LHCN-M2 (cell line): ENCODE results near the gene MMP28. TPM values are rescaled to one million over a fixed set of nuclear protein-coding genes. Genes with fewer than 3 reads are reported as not detected.

Source experiments
- DNase-seq: peaks from one replicate; pipeline ENCODE4 v3.0.0-alpha.2; 2012; ENCODE audit warnings: low read depth
- polyA plus RNA-seq: library from polyadenylated mRNA; unstranded; fragments of >200 nt; gene quantifications from one replicate; pipeline ENCODE4 v1.2.1, GENCODE V29; 2012; ENCODE audit warnings: missing spikeins
- total RNA-seq: library from RNA; depleted of rRNA; stranded (reverse); fragments of >200 nt; gene quantifications from 2 replicates; pipeline ENCODE4 v1.2.3, GENCODE V29; 2014; rRNA removed

MMP28 gene, protein sequence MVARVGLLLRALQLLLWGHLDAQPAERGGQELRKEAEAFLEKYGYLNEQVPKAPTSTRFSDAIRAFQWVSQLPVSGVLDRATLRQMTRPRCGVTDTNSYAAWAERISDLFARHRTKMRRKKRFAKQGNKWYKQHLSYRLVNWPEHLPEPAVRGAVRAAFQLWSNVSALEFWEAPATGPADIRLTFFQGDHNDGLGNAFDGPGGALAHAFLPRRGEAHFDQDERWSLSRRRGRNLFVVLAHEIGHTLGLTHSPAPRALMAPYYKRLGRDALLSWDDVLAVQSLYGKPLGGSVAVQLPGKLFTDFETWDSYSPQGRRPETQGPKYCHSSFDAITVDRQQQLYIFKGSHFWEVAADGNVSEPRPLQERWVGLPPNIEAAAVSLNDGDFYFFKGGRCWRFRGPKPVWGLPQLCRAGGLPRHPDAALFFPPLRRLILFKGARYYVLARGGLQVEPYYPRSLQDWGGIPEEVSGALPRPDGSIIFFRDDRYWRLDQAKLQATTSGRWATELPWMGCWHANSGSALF
- not detected in 2 replicates for total RNA-seq
- polyA plus RNA-seq: 0.12 TPM

DNA sequence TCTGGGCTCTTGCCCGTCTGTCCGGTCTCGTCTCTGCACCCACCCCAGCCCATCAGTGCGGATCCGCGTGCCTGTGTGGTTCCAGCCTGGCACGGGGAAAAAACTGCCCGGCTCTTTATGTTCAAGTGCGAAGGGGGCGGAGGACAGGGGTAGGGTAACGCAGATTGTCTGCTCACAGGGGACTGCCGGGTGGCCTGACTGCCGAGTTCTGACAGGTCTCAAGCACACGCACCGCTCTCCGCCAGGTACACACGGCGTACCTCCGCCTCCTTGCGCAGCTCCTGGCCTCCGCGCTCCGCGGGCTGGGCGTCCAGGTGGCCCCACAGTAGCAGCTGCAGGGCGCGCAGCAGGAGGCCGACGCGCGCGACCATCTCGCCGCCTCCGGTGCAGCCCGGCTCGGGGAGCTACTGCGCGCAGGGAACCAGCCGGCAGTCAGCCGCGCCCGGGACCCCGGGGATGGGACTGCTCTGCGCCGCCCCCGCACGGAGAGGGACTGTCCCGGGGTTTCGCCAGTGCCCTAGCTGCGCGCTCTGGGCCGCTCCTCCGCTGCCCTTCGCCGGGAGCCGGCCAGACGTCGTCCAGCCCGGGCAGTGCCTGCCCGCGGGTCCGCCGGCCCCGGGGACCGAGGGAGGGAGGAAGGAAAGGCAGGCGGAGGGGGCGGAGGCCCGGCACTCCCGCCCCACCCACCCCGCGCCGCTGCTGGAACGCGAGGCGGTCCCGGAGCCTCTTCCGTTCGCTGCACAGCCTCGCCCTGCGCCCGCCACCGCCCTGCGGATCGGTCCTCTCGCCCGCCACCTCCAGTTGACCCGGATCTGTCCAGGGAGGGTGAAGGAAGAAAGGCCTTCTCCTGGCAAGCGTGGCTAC, at the start of gene MMP28:
Gene MMP28, minus strand, starts transcription at position 635 of the 864 bp plus-strand sequence. Its CDS starts 264 bp downstream, at position 371.
- no peak for DNase-seq

GRCh38 chr17:35844547-35844946, 49.1 kb upstream of the MMP28 start:
- no peak for DNase-seq

GRCh38 chr17:35843698-35844097, 48.3 kb upstream of the MMP28 start:
- no peak for DNase-seq

DNA sequence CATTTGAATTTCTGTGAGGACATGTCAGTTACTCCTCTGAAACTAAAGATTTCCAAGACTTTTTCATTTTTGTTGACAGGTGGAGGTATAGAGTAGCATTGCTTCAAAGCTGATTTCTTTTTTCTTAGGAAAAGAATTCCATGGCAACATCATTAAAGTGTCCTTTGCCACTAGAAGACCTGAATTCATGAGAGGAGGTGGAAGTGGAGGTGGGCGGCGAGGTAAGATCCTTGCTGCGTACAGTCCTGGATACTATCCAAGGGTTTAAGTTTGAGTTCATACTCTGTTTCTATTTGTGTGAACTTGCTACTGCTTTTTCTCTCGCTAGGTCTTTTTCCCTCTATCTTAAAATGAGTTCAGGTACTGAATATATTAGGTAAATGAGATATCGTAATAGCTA, 46.8 kb upstream of the MMP28 start:
- DNase-seq: no peak

GRCh38 chr17:35841505-35841904, 46.1 kb upstream of the MMP28 start:
- peak; percentile 15 for DNase-seq

DNA sequence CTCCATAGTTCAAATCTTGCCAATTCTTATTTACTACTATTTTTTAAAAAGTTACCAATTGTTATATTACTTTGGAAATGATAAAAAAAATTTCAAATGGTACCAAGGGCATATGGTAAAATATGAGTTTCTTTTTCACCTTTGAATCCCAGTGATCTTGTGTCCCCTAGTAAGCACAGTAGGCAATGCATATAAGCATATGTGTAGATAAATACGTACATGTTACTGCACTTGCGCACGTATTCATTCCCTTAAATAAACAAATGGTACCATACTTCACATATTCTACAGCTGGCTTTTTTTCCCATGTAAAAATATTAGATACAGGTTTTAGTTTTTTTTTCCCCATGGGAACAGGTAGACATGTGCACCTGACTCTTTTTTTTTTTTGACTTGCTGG, 45.7 kb upstream of the MMP28 start:
- no peak for DNase-seq

GRCh38 chr17:35825206-35825605, 29.8 kb upstream of the MMP28 start:
- no peak for DNase-seq

GRCh38 chr17:35821308-35821707, 25.9 kb upstream of the MMP28 start:
- no peak for DNase-seq

DNA sequence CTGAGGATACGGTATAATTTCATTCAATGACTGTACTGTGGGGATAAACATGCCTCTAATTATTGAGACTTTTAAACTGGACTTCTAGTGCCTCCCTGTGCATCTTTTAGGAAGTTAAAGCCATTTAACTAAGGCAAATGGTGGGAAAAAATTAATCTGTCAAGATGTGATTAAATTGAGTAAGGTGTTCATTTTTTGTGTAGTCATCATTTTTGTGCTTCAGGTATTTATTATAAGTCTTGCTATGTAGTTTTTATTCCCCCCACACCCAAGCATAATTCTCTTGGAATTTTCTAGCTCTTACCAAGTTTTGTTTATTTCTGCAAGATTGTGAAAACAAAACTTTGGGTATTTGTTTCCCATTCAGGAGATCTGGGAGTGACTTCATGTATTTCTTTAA, 24.0 kb upstream of the MMP28 start:
- no peak for DNase-seq

DNA sequence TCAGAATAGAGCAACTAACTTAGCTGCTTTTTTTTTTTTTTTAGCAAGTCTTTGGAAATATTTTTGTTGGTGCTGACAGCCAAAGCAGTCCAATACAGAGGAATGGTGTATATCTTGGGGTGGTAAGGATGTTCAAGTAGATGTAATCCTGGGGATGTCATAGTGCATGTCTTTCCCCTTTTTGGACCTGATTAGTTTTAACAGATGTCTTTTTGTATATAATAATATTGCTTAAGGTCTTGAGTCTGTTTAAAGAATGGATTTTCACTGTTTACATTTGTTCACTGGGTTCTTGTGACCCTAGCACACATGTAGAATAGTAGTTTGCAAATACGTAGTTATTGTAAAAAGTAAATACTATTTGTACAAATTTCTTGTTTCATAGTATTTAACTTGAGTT, 21.8 kb upstream of the MMP28 start:
- no peak for DNase-seq

DNA sequence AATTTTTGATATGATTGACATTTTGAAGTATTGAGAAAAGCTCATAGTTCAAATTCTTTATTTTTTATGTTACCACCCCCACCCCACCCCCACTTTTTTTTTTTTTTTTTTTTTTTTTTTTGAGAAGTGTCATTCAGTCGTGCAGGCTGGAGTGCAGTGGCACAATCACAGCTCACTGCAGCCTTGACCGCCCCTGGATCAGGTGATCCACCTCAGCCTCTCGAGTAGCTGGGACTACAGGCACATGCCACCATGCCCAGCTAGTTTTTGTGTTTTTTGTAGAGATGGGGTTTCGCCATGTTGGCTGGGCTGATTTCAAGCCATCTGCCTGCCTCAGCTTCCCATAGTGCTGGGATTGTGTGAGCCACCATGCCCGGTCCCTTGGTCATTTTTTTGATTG, 21.3 kb upstream of the MMP28 start:
- DNase-seq: no peak

DNA sequence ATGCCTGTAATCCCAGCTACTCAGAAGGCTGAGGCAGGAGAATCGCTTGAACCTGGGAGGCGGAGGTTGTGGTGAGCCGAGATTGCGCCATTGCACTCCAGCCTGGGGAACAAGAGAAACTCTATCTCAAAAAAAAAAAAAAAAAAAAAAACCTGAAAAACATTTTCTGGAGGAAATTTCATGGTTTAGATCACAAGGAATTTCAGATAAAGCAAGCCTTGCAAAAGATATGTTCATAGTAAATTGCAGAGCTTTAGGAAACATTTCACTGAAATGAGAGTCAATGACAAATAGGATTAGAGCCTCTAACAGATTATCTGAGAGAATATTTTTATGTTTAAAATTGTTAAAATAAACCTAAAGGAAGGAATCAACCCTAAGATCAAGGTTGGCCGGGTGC, 17.0 kb upstream of the MMP28 start:
- no peak for DNase-seq

- no peak for DNase-seq
Observed at GRCh38 chr17:35811759-35812158, 16.3 kb upstream of the MMP28 start.

DNA sequence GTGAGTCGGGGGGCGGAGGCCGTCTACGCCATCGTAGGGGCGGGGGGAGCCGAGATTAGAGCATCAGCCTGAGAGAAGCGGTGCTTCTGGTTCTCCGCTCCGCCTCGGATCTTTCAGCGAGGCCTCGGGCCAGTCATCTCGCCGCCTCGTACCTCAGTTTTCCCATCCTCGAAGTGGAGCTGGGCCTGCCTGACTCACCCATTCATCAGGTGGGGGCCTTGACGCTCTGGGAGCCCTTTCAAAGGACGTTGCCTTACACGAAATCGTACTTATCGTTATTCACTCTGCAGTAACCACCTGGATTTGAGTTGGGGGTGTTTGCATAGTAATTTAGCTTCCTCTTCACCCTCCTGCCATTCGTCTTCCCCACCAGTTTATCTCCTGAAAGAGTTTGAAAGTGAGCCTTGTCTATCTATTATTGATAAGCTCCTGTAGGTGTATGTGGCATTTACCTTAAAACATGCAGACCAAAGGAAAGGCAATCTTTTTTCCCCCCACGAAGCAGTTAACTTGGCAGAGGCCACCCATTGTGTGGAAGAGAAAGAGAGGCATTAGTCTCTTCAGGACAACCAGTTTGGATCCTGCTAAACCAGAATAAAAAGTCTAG, 14.5 kb upstream of the MMP28 start:
- DNase-seq: peak; percentile 51

GRCh38 chr17:35808962-35809854, 13.8 kb upstream of the MMP28 start, which contains the start of gene TAF15:
TSS of gene TAF15 (plus strand) at chr17:35809484. CDS start at chr17:35809570, 86 bp downstream.
- peak; percentile 99 for DNase-seq

- no peak for DNase-seq
Observed at GRCh38 chr17:35808240-35808961, 13.0 kb upstream of the MMP28 start.

GRCh38 chr17:35807371-35808144, 12.1 kb upstream of the MMP28 start:
- DNase-seq: peak; percentile 63

GRCh38 chr17:35804658-35805192, 9.3 kb upstream of the MMP28 start:
- peak; percentile 91 for DNase-seq
